H9 (cell line): ENCODE results near the gene CDH4. TPM values are rescaled to one million over a fixed set of nuclear protein-coding genes. Genes with fewer than 3 reads are reported as not detected.

ENCODE experiments used
- DNase-seq: peaks from one replicate; pipeline ENCODE4 v3.0.0-alpha.2; 2017
- H2AFZ ChIP-seq: one replicate; pipeline ENCODE4 v1.6.1; 2013; ENCODE audit warnings: mild to moderate bottlenecking, low read length, control low read depth, moderate library complexity
- H2AK5ac ChIP-seq: 2 replicates; pipeline ENCODE4 v1.6.1; 2013; ENCODE audit warnings: low read length, control low read depth, mixed read lengths; ENCODE audit not compliant: insufficient read length
- H2BK120ac ChIP-seq: one replicate; pipeline ENCODE4 v1.6.1; 2013; ENCODE audit warnings: low read depth, mild to moderate bottlenecking, low read length, control low read depth, inconsistent platforms; ENCODE audit not compliant: poor library complexity, severe bottlenecking
- H2BK12ac ChIP-seq: 2 replicates; pipeline ENCODE4 v1.6.1; 2013; ENCODE audit warnings: low read length, control low read depth, mixed read lengths, low read depth; ENCODE audit not compliant: insufficient read length
- H2BK15ac ChIP-seq: 2 replicates; pipeline ENCODE4 v1.6.1; 2013; ENCODE audit warnings: low read depth, low read length, control low read depth
- H2BK20ac ChIP-seq: one replicate; pipeline ENCODE4 v1.6.1; 2013; ENCODE audit warnings: low read depth, mild to moderate bottlenecking, low read length, control low read depth, inconsistent platforms; ENCODE audit not compliant: poor library complexity, severe bottlenecking
- H2BK5ac ChIP-seq: 2 replicates; pipeline ENCODE4 v1.6.1; 2013; ENCODE audit warnings: low read length, control low read depth, mixed read lengths; ENCODE audit not compliant: insufficient read length
- H3K14ac ChIP-seq: 2 replicates; pipeline ENCODE4 v1.6.1; 2013; ENCODE audit warnings: low read length, control low read depth; ENCODE audit not compliant: insufficient read depth
- H3K18ac ChIP-seq: 2 replicates; pipeline ENCODE4 v1.6.1; 2013; ENCODE audit warnings: low read depth, mild to moderate bottlenecking, mixed read lengths, low read length, control low read depth; ENCODE audit not compliant: insufficient read length
- H3K23ac ChIP-seq: 2 replicates; pipeline ENCODE4 v1.6.1; 2013; ENCODE audit warnings: low read length, control low read depth, mixed read lengths, low read depth; ENCODE audit not compliant: insufficient read length
- H3K23me2 ChIP-seq: 2 replicates; pipeline ENCODE4 v1.6.1; 2013; ENCODE audit warnings: low read depth, mild to moderate bottlenecking, mixed read lengths, low read length, control low read depth; ENCODE audit not compliant: insufficient read length, poor library complexity, severe bottlenecking
- H3K27ac ChIP-seq: 2 replicates; pipeline ENCODE4 v1.5.1; 2013; ENCODE audit warnings: low read length, control low read depth, mixed read lengths, low read depth; ENCODE audit not compliant: insufficient read length
- H3K27me3 ChIP-seq: 2 replicates; pipeline ENCODE4 v1.6.1; 2013; ENCODE audit warnings: low read length, control low read depth, inconsistent platforms; ENCODE audit not compliant: insufficient read depth
- H3K4ac ChIP-seq: 2 replicates; pipeline ENCODE4 v1.6.1; 2013; ENCODE audit warnings: low read depth, mild to moderate bottlenecking, control low read depth, inconsistent platforms, low read length, moderate library complexity
- H3K4me1 ChIP-seq: 2 replicates; pipeline ENCODE4 v1.6.1; 2013; ENCODE audit warnings: low read length, control low read depth, inconsistent platforms; ENCODE audit not compliant: insufficient read depth
- H3K4me2 ChIP-seq: 2 replicates; pipeline ENCODE4 v1.6.1; 2013; ENCODE audit warnings: low read length, control low read depth, mixed read lengths; ENCODE audit not compliant: insufficient read length, insufficient read depth
- H3K56ac ChIP-seq: 2 replicates; pipeline ENCODE4 v1.6.1; 2013; ENCODE audit warnings: low read depth, mild to moderate bottlenecking, mixed read lengths, low read length, control low read depth; ENCODE audit not compliant: insufficient read length
- H3K79me1 ChIP-seq: 2 replicates; pipeline ENCODE4 v1.6.1; 2013; ENCODE audit warnings: low read depth, mild to moderate bottlenecking, moderate library complexity, low read length, control low read depth, inconsistent platforms; ENCODE audit not compliant: insufficient read depth, poor library complexity, severe bottlenecking
- H3K79me2 ChIP-seq: 2 replicates; pipeline ENCODE4 v1.6.1; 2013; ENCODE audit warnings: low read length, control low read depth, inconsistent platforms; ENCODE audit not compliant: insufficient read depth
- H3K9ac ChIP-seq: 2 replicates; pipeline ENCODE4 v1.6.1; 2013; ENCODE audit warnings: low read length, control low read depth, mixed read lengths; ENCODE audit not compliant: insufficient read length; ENCODE audit errors: extremely low read depth
- H3K9me3 ChIP-seq: one replicate; pipeline ENCODE4 v1.6.1; 2013; ENCODE audit warnings: low read depth, low read length, inconsistent platforms; ENCODE audit not compliant: control insufficient read depth
- H3T11ph ChIP-seq: one replicate; pipeline ENCODE4 v1.6.1; 2013; ENCODE audit warnings: mild to moderate bottlenecking, low read length, control low read depth, inconsistent platforms
- H4K20me1 ChIP-seq: one replicate; pipeline ENCODE4 v1.6.1; 2013; ENCODE audit not compliant: control insufficient read depth, insufficient read length, insufficient read depth
- H4K5ac ChIP-seq: 2 replicates; pipeline ENCODE4 v1.6.1; 2013; ENCODE audit warnings: low read depth, mild to moderate bottlenecking, mixed read lengths, low read length, control low read depth; ENCODE audit not compliant: insufficient read length
- H4K8ac ChIP-seq: replicated peaks from 2 replicates; pipeline ENCODE4 v1.6.1; 2013; ENCODE audit warnings: low read length, control low read depth, mixed read lengths, low read depth; ENCODE audit not compliant: insufficient read length
- H4K91ac ChIP-seq: 2 replicates; pipeline ENCODE4 v1.6.1; 2013; ENCODE audit warnings: low read depth, mild to moderate bottlenecking, moderate library complexity, mixed read lengths, low read length, control low read depth; ENCODE audit not compliant: insufficient read length
- H3K27ac Mint-ChIP-seq, 3 experiments: 2 replicates in 2 of 3; 3 replicates in 1 of 3; pipeline ENCODE4 v1.8.0; 2020 to 2021; ENCODE audit warnings: mixed read lengths in 3 of 3, mild to moderate bottlenecking in 1 of 3, moderate library complexity in 1 of 3
- H3K27me3 Mint-ChIP-seq: 2 replicates; pipeline ENCODE4 v1.8.0; 2021; ENCODE audit warnings: low read depth, mild to moderate bottlenecking, moderate library complexity, mixed read lengths
- H3K36me3 Mint-ChIP-seq, 3 experiments: 2 replicates in 2 of 3; 3 replicates in 1 of 3; pipeline ENCODE4 v1.8.0; 2020 to 2021; ENCODE audit warnings: low read depth in 3 of 3, mixed read lengths in 3 of 3; ENCODE audit not compliant: insufficient read depth in 1 of 3
- H3K4me1 Mint-ChIP-seq, 2 experiments: 2 replicates each; pipeline ENCODE4 v1.8.0; 2020; ENCODE audit warnings: mixed read lengths in 2 of 2
- H3K4me3 Mint-ChIP-seq, 2 experiments: 2 replicates in 1 of 2; 3 replicates in 1 of 2; pipeline ENCODE4 v1.8.0; 2020 to 2021; ENCODE audit warnings: mild to moderate bottlenecking in 2 of 2, mixed read lengths in 2 of 2, moderate library complexity in 1 of 2
- H3K9me3 Mint-ChIP-seq, 2 experiments: 2 replicates in 1 of 2; 3 replicates in 1 of 2; pipeline ENCODE4 v1.8.0; 2020; ENCODE audit warnings: mild to moderate bottlenecking in 2 of 2, mixed read lengths in 2 of 2, moderate library complexity in 1 of 2
- CTCF ChIP-seq: fragments of 200-600 bp; sonication (generic); conservative IDR thresholded peaks from 3 replicates; pipeline ENCODE4 v1.8.0; 2021; ENCODE audit warnings: antibody characterized with exemption, mild to moderate bottlenecking
- WGBS: extraction: QIAGEN DNeasy Blood & Tissue Kit; methylation state at CpG from one replicate; pipeline ENCODE4 v1.1.7; 2013; ENCODE audit warnings: missing lambda C conversion rate, low lambda C conversion rate, mixed read lengths; ENCODE audit not compliant: insufficient read length; ENCODE audit errors: extremely low coverage; 5-methylcytosine and 5-hydroxymethylcytosine counted together
- total RNA-seq: library from RNA; stranded (reverse); gene quantifications from 2 replicates; pipeline ENCODE4 v1.2.1, GENCODE V29; 2021

Gene CDH4
- total RNA-seq, 1 experiment from 2014 or later = 3.0 TPM

GRCh38 chr20:61829526-61829925, 577.5 kb downstream of the CDH4 start:
- Histone ChIP-seq H3T11ph (no peak overlapping the region), H3K79me1 (no peaks in the 10 kb centered on the region), H2BK20ac (no peak overlapping the region), H2BK15ac (no peak overlapping the region), H4K91ac (no peak overlapping the region), H3K9ac (no peak overlapping the region), H3K23me2 (no peaks in the 10 kb centered on the region), H3K27me3 (no peaks in the 10 kb centered on the region; the same call in 1 of the 2 replicates), H2AFZ (no peak overlapping the region), H3K14ac (no peak overlapping the region), H2BK12ac (no peak overlapping the region), H3K23ac (no peak overlapping the region), H3K56ac (no peak overlapping the region), H2BK5ac (no peak overlapping the region), H4K8ac (no peak overlapping the region), H3K4ac (no peak overlapping the region), H4K20me1 (no peaks in the 10 kb centered on the region), H2BK120ac (no peak overlapping the region), H3K9me3 (peaks cover 5% of the 10 kb centered on the region), H3K27ac (no peak overlapping the region), H3K18ac (no peak overlapping the region), H3K79me2 (no peaks in the 10 kb centered on the region), H3K4me2 (no peak overlapping the region), H4K5ac (no peak overlapping the region), H3K4me1 (no peaks in the 10 kb centered on the region), H2AK5ac (no peak overlapping the region)
- Mint-ChIP-seq H3K27ac (no peak overlapping the region), H3K9me3 (peaks cover 28 to 30% of the 10 kb centered on the region in 2 experiments), H3K36me3 (peaks cover 4 to 15% (median 4%) of the 10 kb centered on the region in 3 experiments; a peak in 3 of 7 replicates), H3K4me1 (peaks cover 0 to 4% of the 10 kb centered on the region in 2 experiments; a peak in 1 of 4 replicates), H3K4me3 (no peak overlapping the region), H3K27me3 (peaks cover 67% of the 10 kb centered on the region)
- WGBS = no CpG with 5 or more reads among the region's 17 CpGs
- no peak for TF ChIP-seq CTCF
- no peak for DNase-seq
